ENCODE results near the gene UQCR11.

- TF ChIP-seq CTCF (conservative IDR thresholded peaks at IDR 0.05; ENCODE audit: low read depth, low read length) = no peak
- TF ChIP-seq POLR2A (IDR thresholded peaks at IDR 0.05; ENCODE audit: low read depth, low read length) = no peak
- TF ChIP-seq FOS (IDR thresholded peaks at IDR 0.05; ENCODE audit: low read depth, low read length) = no peak
- TF ChIP-seq, protein P1, sequence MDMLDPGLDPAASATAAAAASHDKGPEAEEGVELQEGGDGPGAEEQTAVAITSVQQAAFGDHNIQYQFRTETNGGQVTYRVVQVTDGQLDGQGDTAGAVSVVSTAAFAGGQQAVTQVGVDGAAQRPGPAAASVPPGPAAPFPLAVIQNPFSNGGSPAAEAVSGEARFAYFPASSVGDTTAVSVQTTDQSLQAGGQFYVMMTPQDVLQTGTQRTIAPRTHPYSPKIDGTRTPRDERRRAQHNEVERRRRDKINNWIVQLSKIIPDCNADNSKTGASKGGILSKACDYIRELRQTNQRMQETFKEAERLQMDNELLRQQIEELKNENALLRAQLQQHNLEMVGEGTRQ (IDR thresholded peaks at IDR 0.05; ENCODE audit: low read depth, low read length) = no peak
- no peak for TF ChIP-seq RAD21 (IDR thresholded peaks at IDR 0.05; ENCODE audit: low read length)
These were observed 29.7 kb downstream of the UQCR11 start for GRCh38 chr19:1575323-1576241.

Data from IMR-90 (cell line).